Stimulated activated CD8-positive, alpha-beta memory T cell treated with anti-CD3 and anti-CD28 coated beads, Interleukin-7, amount 100 ng/mL, for 4 hours (primary cell): ENCODE measurements around the gene CARHSP1.
"Not testable (repeated sequence)": the region's sequence is repeated elsewhere in the genome, so short reads cannot be mapped to it uniquely, and the experiment has no call there.

ENCODE experiments used
- DNase-seq, 2 donors: peaks; one replicate each; pipeline ENCODE4 v3.0.0-alpha.2; 2020; ENCODE audit warnings: low read depth in 2 of 2

The CARHSP1 gene

DNA sequence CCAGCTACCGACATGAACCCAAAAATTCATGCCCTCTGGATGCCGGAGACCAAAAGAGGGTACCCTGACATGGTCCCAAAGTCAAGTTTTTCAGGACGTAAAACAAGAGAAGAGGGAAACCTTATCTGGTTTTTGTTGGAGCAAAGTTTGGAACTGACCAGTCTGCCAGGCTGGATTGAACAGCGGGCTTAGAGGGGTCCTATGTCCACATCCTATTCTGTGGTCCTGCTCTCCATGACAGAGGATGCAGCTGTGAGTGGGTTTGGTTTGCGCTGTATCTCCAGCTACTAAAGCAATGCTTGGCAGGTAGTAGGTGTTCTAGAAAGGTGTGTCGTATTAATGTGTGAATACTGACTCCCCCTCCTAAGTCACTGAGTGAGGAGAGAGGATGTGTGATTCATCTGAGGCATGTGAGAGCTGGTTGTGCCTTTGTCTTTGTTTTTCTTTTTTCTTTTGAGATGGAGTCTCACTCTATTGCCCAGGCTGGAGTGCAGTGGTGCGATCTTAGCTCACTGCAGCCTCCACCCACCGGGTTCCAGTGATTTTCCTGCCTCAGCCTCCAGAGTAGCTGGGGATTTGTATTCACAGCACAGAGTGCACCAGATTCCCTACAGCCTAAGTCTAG lies 40.2 kb downstream of the CARHSP1 start:
- no peak for DNase-seq

DNA sequence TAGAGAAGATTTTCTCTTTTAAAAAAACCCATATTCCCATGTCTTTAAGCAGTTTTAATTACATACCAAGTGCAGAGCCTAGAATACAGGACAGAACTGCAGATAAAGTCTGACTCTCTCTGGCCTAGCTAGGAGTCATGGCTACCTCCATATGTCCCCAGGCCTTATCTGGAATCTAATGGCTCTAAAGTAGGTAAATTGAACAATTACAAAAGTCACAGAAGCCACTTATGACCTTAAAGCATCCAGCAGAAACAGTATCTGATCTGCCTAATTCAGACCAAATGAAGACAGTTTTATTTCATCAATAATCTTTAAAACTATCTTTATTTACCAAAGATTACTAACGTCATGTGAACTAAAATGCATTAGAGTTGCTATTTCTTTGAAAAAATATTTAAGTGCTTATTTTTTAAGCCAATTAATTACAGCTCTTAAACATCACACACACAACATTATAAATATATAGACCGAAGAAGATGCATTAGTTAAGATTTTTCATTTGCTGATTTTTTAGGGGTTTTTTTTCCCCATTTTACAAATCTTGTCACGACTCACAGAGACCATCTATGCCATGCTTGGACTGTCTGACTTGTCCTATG lies 42.4 kb downstream of the CARHSP1 start:
- no peak for DNase-seq

DNA sequence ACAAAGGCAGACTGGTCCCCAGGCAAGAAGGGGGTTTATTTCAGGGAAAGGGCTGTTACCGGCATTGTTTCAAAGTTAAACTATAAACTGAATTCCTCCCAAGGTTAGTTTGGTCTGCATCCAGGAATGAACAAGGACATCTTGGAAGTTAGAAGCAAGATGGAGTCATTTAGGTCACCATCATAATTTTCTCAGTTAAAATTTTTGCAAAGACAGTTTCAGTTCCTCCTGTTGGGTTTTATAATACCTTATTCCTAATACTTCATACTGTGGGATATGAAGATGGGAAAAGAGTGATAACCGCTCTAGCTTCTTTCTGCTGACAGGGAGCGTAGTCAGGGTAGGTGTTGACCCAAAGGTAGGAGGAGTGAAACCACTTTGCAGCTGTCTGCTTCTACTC lies 46.4 kb downstream of the CARHSP1 start:
- no peak for DNase-seq

DNA sequence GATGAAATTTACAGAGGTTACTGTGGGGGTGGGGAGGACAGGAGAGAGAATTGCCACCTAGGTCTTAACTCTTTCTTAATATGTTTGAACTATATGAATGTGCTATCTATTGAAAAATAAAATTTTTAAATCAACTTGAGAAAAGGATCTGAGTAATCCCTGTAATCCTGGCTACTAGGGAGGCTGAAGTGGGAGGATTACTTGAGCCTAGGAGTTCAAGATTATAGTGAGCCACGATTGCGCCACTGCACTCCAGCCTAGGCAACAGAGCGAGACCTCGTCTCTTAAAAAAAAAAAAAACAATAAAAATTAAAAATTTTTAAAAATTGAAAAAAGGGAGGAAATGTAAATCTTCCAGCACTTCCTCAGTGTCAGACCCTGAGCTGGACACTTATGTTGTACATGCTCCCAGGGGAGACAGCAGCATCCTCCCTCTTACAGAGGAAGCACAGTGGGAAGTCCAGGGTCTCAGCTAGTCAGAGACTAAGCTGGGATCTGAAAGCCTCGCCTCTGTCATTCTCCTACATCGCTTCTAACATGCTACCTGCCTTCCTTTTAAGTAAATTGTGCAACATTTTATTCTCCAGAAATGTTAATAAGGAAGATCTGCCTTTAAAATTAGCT lies 49.3 kb downstream of the CARHSP1 start:
- DNase-seq, result no peak

DNA sequence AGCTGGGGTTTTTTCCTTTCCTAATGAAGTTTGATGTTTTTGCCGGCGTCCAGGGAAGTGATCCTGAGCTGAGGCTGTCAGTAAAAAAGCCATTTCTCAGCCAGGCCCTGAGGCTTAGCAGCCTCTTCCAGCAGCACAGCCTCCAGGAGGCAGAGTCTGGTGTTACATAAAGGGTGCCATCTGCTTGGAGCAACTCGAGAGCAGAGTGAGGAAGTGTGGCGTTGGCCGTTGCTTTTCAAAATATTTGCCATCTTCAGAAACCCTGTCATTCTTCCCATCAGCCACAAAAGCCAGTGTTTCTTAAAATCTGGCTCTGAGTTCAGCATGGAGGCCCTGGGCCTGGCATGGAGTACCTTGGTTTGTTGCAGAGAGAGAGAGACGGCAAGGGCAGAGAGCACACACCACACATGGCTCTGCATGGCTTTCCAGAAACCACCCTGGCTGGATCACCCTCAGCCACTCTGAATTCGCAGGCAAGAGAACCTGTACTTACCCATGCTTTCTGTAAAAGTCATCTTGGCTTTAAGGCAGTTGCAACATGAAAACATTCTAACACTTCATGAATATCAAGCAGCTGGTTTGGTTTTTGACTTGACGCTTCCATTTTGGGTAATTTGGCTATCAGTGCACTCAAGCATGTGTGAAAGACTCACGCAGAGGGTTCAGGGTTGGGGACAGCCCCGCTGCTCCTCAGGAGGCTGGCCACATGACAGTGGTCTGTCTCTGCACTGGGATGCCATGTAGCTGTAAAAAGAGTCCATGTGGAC lies 50.1 kb downstream of the CARHSP1 start:
- no peak for DNase-seq

GRCh38 chr16:8816967-8817655 lies 51.7 kb downstream of the CARHSP1 start:
- DNase-seq, result no peak

- no peak for DNase-seq
Observed at GRCh38 chr16:8814095-8814806, 54.6 kb downstream of the CARHSP1 start.

GRCh38 chr16:8812162-8812843 lies 56.5 kb downstream of the CARHSP1 start:
- DNase-seq, result no peak

DNA sequence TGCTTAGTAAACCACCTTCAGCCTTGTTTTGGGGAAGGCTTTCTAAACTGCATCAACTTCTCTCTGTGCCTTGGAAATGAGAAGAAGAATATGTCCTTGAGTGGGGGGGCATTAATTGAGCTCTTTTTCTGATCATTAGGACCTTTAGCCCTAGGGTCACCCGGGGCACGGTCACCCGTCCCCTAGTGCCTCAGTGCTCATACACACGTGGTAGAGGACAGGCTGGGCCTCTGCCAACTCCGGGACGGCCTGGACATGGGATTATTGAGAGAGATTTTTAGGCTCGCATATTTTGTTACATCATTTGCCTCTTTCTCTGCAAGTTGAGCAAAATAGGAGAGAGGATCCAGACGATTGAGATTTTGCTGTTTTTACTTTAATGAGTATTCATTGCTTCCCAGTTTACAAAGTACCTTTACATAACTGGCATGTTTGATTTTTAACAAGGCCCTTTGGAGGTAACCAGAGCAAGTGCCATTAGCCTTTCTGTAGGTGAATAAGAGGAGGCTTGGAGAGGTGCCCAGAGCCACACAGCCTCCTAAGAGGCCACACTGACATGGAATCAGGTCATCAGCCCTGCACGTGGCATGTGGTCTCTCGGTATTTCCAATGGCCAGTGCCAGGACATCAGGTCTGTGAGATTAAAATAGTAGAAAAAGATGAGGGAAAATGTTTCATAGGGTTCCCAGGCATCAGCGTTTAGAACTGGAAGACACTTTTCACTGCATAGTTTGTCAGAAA lies 60.0 kb downstream of the CARHSP1 start:
- DNase-seq, result no peak

DNA sequence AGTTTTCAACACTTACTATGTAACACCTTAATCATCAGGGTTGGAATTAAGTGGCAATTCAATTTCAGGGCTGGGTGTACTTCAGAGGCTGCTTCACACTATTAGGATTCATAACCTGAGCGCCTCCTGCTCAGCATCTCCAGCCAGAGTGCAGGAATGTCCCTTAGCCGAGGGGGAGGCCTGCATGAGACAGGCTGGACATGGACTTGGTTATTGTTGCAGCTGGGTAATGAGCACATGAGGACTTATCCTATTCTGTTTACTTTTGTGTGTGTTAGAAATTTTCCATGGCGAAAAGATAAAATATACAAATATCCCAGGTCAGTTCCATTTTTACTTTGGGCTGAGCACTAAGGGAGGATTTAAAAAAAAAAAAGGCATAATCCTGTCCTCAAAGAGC lies 60.8 kb downstream of the CARHSP1 start:
- DNase-seq, result no peak

GRCh38 chr16:8807189-8807588 lies 61.6 kb downstream of the CARHSP1 start:
- no peak for DNase-seq

DNA sequence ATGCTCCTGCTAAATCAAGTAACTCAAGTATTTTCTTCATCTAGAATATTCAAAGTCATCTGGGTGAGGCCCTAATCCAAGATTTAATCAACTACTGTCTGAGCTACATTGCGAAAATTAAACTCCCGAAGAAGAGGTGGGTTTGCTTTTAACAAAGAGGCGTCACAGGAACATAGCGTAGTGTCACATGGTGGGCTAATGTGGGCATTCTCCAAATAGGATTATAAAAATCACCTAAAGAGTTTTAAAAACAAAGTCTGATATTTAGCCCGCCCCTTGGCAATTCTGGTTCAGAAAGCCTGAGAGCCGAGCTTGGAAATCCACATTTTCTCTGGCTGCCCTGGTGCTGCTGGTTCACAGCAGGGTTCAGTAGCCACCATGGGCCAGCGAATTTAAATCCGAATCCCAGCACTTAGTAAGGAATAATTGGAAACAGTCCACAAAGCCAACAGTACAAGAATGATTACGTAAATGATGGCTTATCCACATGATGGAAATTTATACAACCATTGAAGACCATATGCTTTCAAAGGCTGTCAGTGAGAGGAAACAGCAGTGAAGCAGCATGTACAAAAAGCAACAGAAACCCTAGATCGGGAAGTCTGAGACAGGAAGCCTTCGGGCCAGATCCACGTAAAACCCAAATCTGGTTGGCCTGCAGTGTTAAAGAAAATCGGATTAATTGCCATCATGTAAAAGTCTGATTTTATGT lies 62.4 kb downstream of the CARHSP1 start:
- DNase-seq, result no peak

DNA sequence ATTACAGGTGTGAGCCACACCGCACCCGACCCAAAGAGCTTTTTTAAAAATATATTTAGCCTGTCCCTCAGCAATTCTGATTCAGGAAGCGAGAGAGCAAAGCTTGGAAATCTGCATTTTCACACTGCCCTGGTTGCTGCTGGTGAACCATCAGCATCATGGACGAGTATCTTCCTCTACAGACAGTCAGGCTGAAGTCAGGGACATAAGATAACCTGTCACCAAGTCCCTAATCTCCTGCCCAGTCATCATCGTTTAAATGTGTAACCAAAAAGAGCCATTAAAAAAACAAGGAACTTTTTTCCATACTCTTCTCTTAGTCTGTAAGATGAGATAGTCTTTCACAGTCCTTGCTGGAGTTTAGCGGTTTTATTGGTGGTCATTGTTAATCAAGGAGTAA lies 64.5 kb downstream of the CARHSP1 start:
- DNase-seq, result no peak

DNA sequence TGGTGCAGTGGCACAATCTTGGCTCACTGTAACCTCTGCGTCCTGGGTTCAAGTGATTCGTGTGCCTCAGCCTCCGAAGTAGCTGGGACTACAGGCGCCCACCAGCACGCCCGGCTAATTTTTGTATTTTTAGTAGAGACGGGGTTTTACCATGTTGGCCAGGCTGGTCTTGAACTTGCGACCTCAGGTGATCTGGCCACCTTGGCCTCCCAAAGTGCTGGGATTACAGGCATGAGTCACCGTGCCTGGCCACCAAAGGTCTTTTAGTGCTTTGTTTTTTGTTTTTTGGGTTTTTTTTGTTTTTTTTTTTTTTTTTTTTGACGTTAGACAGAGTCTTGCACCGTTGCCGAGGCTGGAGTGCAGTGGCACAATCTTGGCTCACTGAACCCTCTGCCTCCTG lies 65.1 kb downstream of the CARHSP1 start:
- DNase-seq, result not testable (repeated sequence)
